ENCODE measurements around the gene EYA3. TPM values are rescaled to one million over a fixed set of nuclear protein-coding genes. Genes with fewer than 3 reads are reported as not detected.
A peak's percentile ranks its signal among the peaks of the same experiment; 100 is the strongest.

EYA3 gene
- total RNA-seq, 2 experiments from 2014 or later = 27.8 to 30.7 TPM

- Mint-ChIP-seq H3K27me3 (no peaks in the 10 kb centered on the region), H3K9me3 (no peaks in the 10 kb centered on the region), H3K36me3 (ENCODE audit: low read depth) (peaks cover 57% of the 10 kb centered on the region), H3K4me3 (no peak overlapping the region), H3K4me1 (peaks cover 45% of the 10 kb centered on the region), H3K27ac (no peak overlapping the region)
- ChIA-PET POLR2A (interaction anchor here (0.6 kb wide), 1 partner anchor 17 kb away, joined by 9 read pairs; no protein-coding TSS in a partner anchor), CTCF (interaction anchor here (0.6 to 4.3 kb wide), 2 partner anchors 11 to 61 kb away, joined by 3 to 19 read pairs; no protein-coding TSS in a partner anchor)
- DNase-seq = no peak
Observed at GRCh38 chr1:27990920-27991537, 97.4 kb downstream of the EYA3 start.

- H3K27me3 Mint-ChIP-seq = no peaks in the 10 kb centered on the region
- peaks cover 14% of the 10 kb centered on the region for H3K36me3 Mint-ChIP-seq (ENCODE audit: low read depth)
- no peak overlapping the region for H3K27ac Mint-ChIP-seq
- no peak overlapping the region for H3K4me3 Mint-ChIP-seq
- DNase-seq = no peak
- peaks cover 3% of the 10 kb centered on the region for H3K4me1 Mint-ChIP-seq
- POLR2A ChIA-PET = no interaction called here
- CTCF ChIA-PET = interaction anchor here (0.7 to 2.2 kb wide), 4 partner anchors 12 to 141 kb away, joined by 4 to 13 read pairs (median 5); no protein-coding TSS in a partner anchor
- H3K9me3 Mint-ChIP-seq = no peaks in the 10 kb centered on the region
Observed at GRCh38 chr1:27981145-27981544, 107.3 kb downstream of the EYA3 start.

DNA sequence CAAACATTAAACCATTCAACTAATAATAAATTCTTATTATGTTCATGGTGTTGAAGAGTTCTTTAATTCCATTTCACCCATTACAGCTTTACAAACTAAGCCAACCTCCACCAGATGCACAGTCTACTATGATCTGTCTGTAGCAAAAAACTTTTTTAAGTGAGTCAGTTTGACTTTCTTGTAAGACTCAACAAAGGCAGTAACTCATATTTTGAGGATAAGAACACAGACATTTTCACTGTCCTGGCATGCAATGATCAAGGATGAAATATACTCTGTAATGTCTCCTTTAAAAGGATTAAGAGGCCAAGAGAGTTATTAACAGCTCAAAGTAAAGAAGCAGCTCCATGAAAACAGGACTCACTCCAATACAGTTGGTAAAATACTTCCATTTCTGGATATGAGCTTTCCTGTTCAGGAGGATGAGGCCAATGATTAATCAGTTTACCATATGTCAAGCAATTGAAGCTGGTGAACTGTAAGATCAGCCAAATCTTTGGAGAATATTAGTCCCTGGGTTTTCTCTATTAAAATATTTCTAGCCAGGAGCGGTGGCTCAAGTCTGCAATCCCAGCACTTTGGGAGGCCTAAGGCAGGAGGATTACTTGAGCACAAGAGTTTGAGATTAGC is 108.1 kb downstream of the EYA3 start:
- no peak overlapping the region for H3K4me3 Mint-ChIP-seq
- H3K9me3 Mint-ChIP-seq = no peaks in the 10 kb centered on the region
- peaks cover 11% of the 10 kb centered on the region for H3K36me3 Mint-ChIP-seq (ENCODE audit: low read depth)
- no peak for DNase-seq
- peak overlapping the region; percentile 21 for H3K27ac Mint-ChIP-seq
- peaks cover 3% of the 10 kb centered on the region for H3K4me1 Mint-ChIP-seq
- H3K27me3 Mint-ChIP-seq = no peaks in the 10 kb centered on the region
- CTCF ChIA-PET = interaction anchor here (0.7 to 2.2 kb wide), 7 partner anchors 8 to 216 kb away, joined by 4 to 13 read pairs (median 5); no protein-coding TSS in a partner anchor
- POLR2A ChIA-PET = no interaction called here

- ChIA-PET POLR2A (no interaction called here), CTCF (interaction anchor here (0.7 to 2.2 kb wide), 7 partner anchors 9 to 217 kb away, joined by 4 to 13 read pairs (median 5); no protein-coding TSS in a partner anchor)
- H3K4me1 Mint-ChIP-seq = peaks cover 3% of the 10 kb centered on the region
- peaks cover 9% of the 10 kb centered on the region for H3K36me3 Mint-ChIP-seq (ENCODE audit: low read depth)
- no peaks in the 10 kb centered on the region for H3K9me3 Mint-ChIP-seq
- H3K4me3 Mint-ChIP-seq = no peak overlapping the region
- H3K27ac Mint-ChIP-seq = no peak overlapping the region
- DNase-seq = no peak
- no peaks in the 10 kb centered on the region for H3K27me3 Mint-ChIP-seq
Observed at GRCh38 chr1:27979859-27980201, 108.6 kb downstream of the EYA3 start.

GRCh38 chr1:27979151-27979858 is 109.1 kb downstream of the EYA3 start:
- Mint-ChIP-seq H3K4me1 (peaks cover 3% of the 10 kb centered on the region), H3K36me3 (ENCODE audit: low read depth) (peaks cover 9% of the 10 kb centered on the region), H3K27ac (no peak overlapping the region), H3K4me3 (no peak overlapping the region), H3K27me3 (no peaks in the 10 kb centered on the region), H3K9me3 (no peaks in the 10 kb centered on the region)
- ChIA-PET POLR2A (no interaction called here), CTCF (interaction anchor here (1.4 to 2.2 kb wide), 6 partner anchors 9 to 122 kb away, joined by 3 to 13 read pairs (median 6); no protein-coding TSS in a partner anchor)
- DNase-seq = peak; percentile 45

GRCh38 chr1:27974417-27974781 is 114.0 kb downstream of the EYA3 start:
- POLR2A ChIA-PET = interaction anchor here (0.6 kb wide), 1 partner anchor 16 kb away, joined by 9 read pairs; no protein-coding TSS in a partner anchor
- H3K27ac Mint-ChIP-seq = no peak overlapping the region

GRCh38 chr1:27973771-27974416 is 114.5 kb downstream of the EYA3 start:
- H3K4me3 Mint-ChIP-seq = no peak overlapping the region
- ChIA-PET POLR2A (interaction anchor here (0.6 kb wide), 1 partner anchor 17 kb away, joined by 9 read pairs; no protein-coding TSS in a partner anchor), CTCF (interaction anchor here (0.9 to 1.7 kb wide), 6 partner anchors 10 to 216 kb away, joined by 3 to 8 read pairs (median 4); partner anchors contain the start of gene XKR8)
- H3K9me3 Mint-ChIP-seq = no peaks in the 10 kb centered on the region
- DNase-seq = no peak
- H3K27ac Mint-ChIP-seq = no peak overlapping the region
- H3K36me3 Mint-ChIP-seq (ENCODE audit: low read depth) = peaks cover 11% of the 10 kb centered on the region
- H3K4me1 Mint-ChIP-seq = peaks cover 6% of the 10 kb centered on the region
- no peaks in the 10 kb centered on the region for H3K27me3 Mint-ChIP-seq

More at GRCh38 chr1:27974417-27974781, 114.0 kb downstream of the EYA3 start:
- Mint-ChIP-seq H3K4me3 (no peak overlapping the region), H3K9me3 (no peaks in the 10 kb centered on the region), H3K4me1 (peaks cover 7% of the 10 kb centered on the region), H3K27me3 (no peaks in the 10 kb centered on the region), H3K36me3 (ENCODE audit: low read depth) (peaks cover 11% of the 10 kb centered on the region)
- no peak for DNase-seq
- CTCF ChIA-PET = interaction anchor here (0.5 to 1.7 kb wide), 5 partner anchors 12 to 216 kb away, joined by 3 to 8 read pairs (median 4); partner anchors contain the start of gene XKR8

DNA sequence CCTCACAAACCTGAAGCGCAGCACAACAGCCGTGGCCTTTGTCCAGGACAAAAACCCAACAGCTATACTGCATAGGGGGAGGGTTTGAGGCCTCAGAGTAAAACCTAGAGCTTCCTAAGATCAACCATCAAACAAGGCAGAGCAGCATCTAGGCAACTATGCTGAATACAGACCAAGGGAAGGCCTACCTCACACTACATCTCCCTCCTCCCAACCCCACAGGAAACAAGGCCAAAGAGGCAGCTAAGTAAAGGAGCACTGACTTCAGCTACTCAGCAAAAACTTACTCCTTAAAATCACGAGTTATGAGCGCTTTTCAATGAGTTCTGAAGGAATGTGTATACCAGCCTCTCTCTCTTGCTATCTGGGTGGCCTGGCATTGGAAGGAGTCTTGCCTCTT is 116.3 kb downstream of the EYA3 start:
- POLR2A ChIA-PET = no interaction called here
- DNase-seq = no peak
- Mint-ChIP-seq H3K9me3 (no peaks in the 10 kb centered on the region), H3K27me3 (no peaks in the 10 kb centered on the region), H3K4me3 (no peak overlapping the region), H3K36me3 (ENCODE audit: low read depth) (peaks cover 15% of the 10 kb centered on the region), H3K4me1 (peaks cover 14% of the 10 kb centered on the region), H3K27ac (no peak overlapping the region)
- CTCF ChIA-PET = interaction anchor here (1.3 to 2.2 kb wide), 4 partner anchors 11 to 138 kb away, joined by 4 to 7 read pairs (median 6); no protein-coding TSS in a partner anchor

- no peak overlapping the region for H3K27ac Mint-ChIP-seq
Observed at GRCh38 chr1:27971674-27972073, 116.7 kb downstream of the EYA3 start.

GRCh38 chr1:27970401-27970800 is 118.0 kb downstream of the EYA3 start:
- Mint-ChIP-seq H3K4me3 (no peak overlapping the region), H3K9me3 (no peaks in the 10 kb centered on the region), H3K27ac (no peak overlapping the region), H3K4me1 (peaks cover 14% of the 10 kb centered on the region), H3K36me3 (ENCODE audit: low read depth) (peaks cover 12% of the 10 kb centered on the region), H3K27me3 (no peaks in the 10 kb centered on the region)
- ChIA-PET POLR2A (no interaction called here), CTCF (interaction anchor here (1.2 to 2.2 kb wide), 3 partner anchors 9 to 112 kb away, joined by 3 to 7 read pairs (median 7); no protein-coding TSS in a partner anchor)
- no peak for DNase-seq

More at GRCh38 chr1:27971674-27972073, 116.7 kb downstream of the EYA3 start:
- peaks cover 10% of the 10 kb centered on the region for H3K36me3 Mint-ChIP-seq (ENCODE audit: low read depth)
- no peak overlapping the region for H3K4me3 Mint-ChIP-seq
- H3K4me1 Mint-ChIP-seq = peaks cover 14% of the 10 kb centered on the region
- no peaks in the 10 kb centered on the region for H3K9me3 Mint-ChIP-seq
- POLR2A ChIA-PET = no interaction called here
- CTCF ChIA-PET = interaction anchor here (0.5 to 2.2 kb wide), 5 partner anchors 11 to 137 kb away, joined by 3 to 7 read pairs (median 5); no protein-coding TSS in a partner anchor
- H3K27me3 Mint-ChIP-seq = no peaks in the 10 kb centered on the region
- no peak for DNase-seq

GRCh38 chr1:27968692-27969091 is 119.7 kb downstream of the EYA3 start:
- Mint-ChIP-seq H3K4me1 (peaks cover 15% of the 10 kb centered on the region), H3K27ac (no peak overlapping the region), H3K36me3 (ENCODE audit: low read depth) (peaks cover 13% of the 10 kb centered on the region), H3K27me3 (no peaks in the 10 kb centered on the region), H3K9me3 (no peaks in the 10 kb centered on the region), H3K4me3 (no peak overlapping the region)
- DNase-seq = no peak
- POLR2A ChIA-PET = no interaction called here
- CTCF ChIA-PET = interaction anchor here (0.9 to 1.1 kb wide), 2 partner anchors 9 to 24 kb away, joined by 3 read pairs; partner anchors contain the start of gene XKR8

GRCh38 chr1:27967884-27968466 is 120.4 kb downstream of the EYA3 start:
- Mint-ChIP-seq H3K27me3 (no peaks in the 10 kb centered on the region), H3K4me3 (no peak overlapping the region), H3K9me3 (no peaks in the 10 kb centered on the region), H3K27ac (no peak overlapping the region), H3K36me3 (ENCODE audit: low read depth) (peaks cover 13% of the 10 kb centered on the region), H3K4me1 (peaks cover 18% of the 10 kb centered on the region)
- POLR2A ChIA-PET = no interaction called here
- CTCF ChIA-PET = interaction anchor here (0.9 to 1.1 kb wide), 2 partner anchors 9 to 25 kb away, joined by 3 read pairs; partner anchors contain the start of gene XKR8
- no peak for DNase-seq

All from activated CD4-positive, alpha-beta T cell treated with anti-CD3 and anti-CD28 coated beads, Interleukin-2, amount 10 ng/mL, durations not matched to agents 7 days and 5 days (primary cell).